GM18526 (cell line): ENCODE measurements around the gene DMP1.

Experiments used
- POLR2A ChIP-seq: IDR thresholded peaks from 3 replicates; pipeline ENCODE4 v1.6.1; 2011; ENCODE audit not compliant: insufficient read length; ENCODE audit errors: extremely low read depth

The DMP1 gene

GRCh38 chr4:87659247-87659931 is 9.3 kb downstream of the DMP1 start:
- TF ChIP-seq POLR2A: no peak

GRCh38 chr4:87662871-87663270 is 12.8 kb downstream of the DMP1 start:
- TF ChIP-seq POLR2A: no peak

- no peak for TF ChIP-seq POLR2A
Measured at GRCh38 chr4:87669373-87669772, 19.3 kb downstream of the DMP1 start.

GRCh38 chr4:87677731-87678130 is 27.7 kb downstream of the DMP1 start:
- TF ChIP-seq POLR2A: no peak

GRCh38 chr4:87679449-87680169 is 29.5 kb downstream of the DMP1 start:
- no peak for TF ChIP-seq POLR2A

- TF ChIP-seq POLR2A: no peak
Measured at GRCh38 chr4:87680271-87680670, 30.2 kb downstream of the DMP1 start.

- TF ChIP-seq POLR2A: no peak
Measured at GRCh38 chr4:87688316-87688715, 38.2 kb downstream of the DMP1 start.

GRCh38 chr4:87697272-87697671 is 47.2 kb downstream of the DMP1 start:
- no peak for TF ChIP-seq POLR2A

GRCh38 chr4:87697945-87698344 is 47.9 kb downstream of the DMP1 start:
- no peak for TF ChIP-seq POLR2A

GRCh38 chr4:87698394-87698793 is 48.3 kb downstream of the DMP1 start:
- TF ChIP-seq POLR2A: no peak

GRCh38 chr4:87704001-87704400 is 53.9 kb downstream of the DMP1 start:
- TF ChIP-seq POLR2A: no peak

- no peak for TF ChIP-seq POLR2A
Measured at GRCh38 chr4:87707279-87707918, 57.3 kb downstream of the DMP1 start.
